ENCODE measurements around the gene NEDD4.
"Not testable (repeated sequence)": the region's sequence is repeated elsewhere in the genome, so short reads cannot be mapped to it uniquely, and the experiment has no call there.

NEDD4 gene

GRCh38 chr15:55969582-55969981 lies 23.8 kb downstream of the NEDD4 start:
- in situ Hi-C loops (cut with MboI; ENCODE audit: low pct_unique_long_range_greater_than_20kb, low sequenced_read_pairs): no loop called here
- DNase-seq: no peak

DNA sequence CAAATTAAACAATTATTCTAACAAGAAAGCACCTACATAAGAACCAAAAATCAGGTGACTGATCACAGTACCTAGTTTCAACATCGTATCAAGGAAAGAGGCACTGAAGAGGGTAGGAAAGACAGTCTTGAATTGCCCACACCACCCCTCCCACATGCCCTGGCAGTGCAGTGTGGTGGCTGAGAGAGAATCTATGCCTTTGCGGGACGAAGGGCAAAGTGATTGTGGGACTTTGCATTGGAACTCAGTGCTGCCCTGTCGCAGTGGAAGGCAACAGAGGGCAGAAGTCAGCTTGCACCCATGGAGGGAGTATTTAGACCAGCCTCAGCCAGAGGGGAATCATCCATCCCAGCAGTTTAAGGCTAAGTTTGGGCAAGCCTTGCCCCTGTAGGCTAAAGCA lies 24.5 kb downstream of the NEDD4 start:
- DNase-seq: no peak
- in situ Hi-C loops (cut with MboI; ENCODE audit: low pct_unique_long_range_greater_than_20kb, low sequenced_read_pairs): no loop called here

DNA sequence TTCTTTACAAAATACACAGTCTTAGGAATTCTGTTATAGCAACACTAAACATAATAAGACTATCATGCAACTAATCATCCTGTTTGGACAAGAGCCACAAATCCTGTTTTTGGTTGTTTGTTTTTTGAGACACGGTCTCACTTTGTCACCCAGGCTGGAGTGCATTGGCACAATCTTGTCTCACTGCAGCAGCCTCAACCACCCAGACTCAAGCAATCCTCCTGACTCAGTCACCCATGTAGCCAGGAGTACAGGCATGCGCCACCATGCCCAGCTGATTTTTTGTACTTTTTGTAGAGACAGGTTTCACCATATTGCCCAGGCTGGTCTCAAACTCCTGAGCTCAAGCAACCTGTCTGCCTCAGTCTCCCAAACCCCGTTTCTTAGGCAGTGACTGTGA lies 28.3 kb downstream of the NEDD4 start:
- in situ Hi-C loops (cut with MboI; ENCODE audit: low pct_unique_long_range_greater_than_20kb, low sequenced_read_pairs): no loop called here
- DNase-seq: no peak

DNA sequence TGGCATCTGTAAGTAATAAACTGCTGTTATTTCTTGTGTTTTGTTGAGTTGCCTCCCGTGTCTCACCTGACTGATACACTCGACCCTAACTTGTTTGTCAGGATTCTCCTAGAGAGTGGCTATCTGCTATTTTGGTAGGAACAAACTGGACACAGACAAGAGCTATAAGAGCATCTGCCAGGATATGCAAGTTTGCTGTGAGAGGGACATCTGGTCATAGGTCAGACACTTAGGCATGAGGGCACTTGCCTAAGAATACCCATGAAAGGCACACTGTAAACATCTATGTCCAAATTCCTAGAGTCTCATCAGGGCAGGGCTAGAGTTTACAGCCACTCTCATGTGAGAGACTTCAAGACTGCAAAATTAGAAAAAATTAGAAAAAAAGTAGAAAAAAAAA lies 32.5 kb downstream of the NEDD4 start:
- in situ Hi-C loops (cut with MboI; ENCODE audit: low pct_unique_long_range_greater_than_20kb, low sequenced_read_pairs): no loop called here
- no peak for DNase-seq

GRCh38 chr15:55959744-55960447 lies 33.5 kb downstream of the NEDD4 start:
- no peak for DNase-seq
- in situ Hi-C loops (cut with MboI; ENCODE audit: low pct_unique_long_range_greater_than_20kb, low sequenced_read_pairs): no loop called here

DNA sequence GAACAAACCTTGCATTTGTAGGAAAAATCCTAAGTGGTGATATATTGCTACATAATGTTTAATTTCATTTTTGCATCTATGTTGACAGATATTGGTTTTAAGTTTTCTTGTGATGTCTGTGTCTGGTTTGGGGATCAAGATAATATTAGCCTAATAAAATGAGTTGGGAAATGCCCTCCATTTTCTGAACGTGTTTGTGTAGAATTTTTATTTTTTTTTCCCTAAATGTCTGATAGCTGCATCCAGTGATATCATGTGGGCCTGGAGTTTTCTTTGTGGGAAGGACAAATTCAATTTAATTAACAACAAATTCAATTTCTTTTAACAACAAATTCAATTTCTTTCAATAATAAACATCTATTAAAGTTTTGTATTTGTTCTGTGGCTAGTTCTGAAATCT lies 35.1 kb downstream of the NEDD4 start:
- in situ Hi-C loops (cut with MboI; ENCODE audit: low pct_unique_long_range_greater_than_20kb, low sequenced_read_pairs): no loop called here
- no peak for DNase-seq

- no peak for DNase-seq
- in situ Hi-C loops (cut with MboI; ENCODE audit: low pct_unique_long_range_greater_than_20kb, low sequenced_read_pairs): no loop called here
Measured at GRCh38 chr15:55954862-55955605, 38.4 kb downstream of the NEDD4 start.

GRCh38 chr15:55952501-55953274 lies 40.7 kb downstream of the NEDD4 start:
- DNase-seq; in situ Hi-C loops (cut with MboI; ENCODE audit: low pct_unique_long_range_greater_than_20kb, low sequenced_read_pairs): not testable (repeated sequence)

DNA sequence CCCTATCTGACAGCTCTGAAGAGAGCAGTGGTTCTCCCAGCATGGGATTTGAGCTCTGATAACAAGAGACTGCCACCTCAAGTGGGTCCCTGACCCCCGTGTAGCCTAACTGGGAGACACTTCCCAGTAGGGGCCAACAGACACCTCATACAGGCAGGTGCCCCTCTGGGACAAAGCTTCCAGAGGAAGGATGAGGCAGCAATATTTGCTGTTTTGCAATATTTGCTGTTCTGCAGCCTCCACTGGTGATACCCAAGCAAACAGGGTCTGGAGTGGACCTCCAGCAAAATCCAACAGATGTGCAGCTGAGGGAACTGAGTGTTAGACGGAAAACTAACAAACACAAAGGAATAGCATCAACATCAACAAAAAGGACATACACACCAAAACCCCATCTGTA lies 48.8 kb downstream of the NEDD4 start:
- in situ Hi-C loops (cut with MboI; ENCODE audit: low pct_unique_long_range_greater_than_20kb, low sequenced_read_pairs); DNase-seq: not testable (repeated sequence)

GRCh38 chr15:55942332-55942731 lies 51.1 kb downstream of the NEDD4 start:
- in situ Hi-C loops (cut with MboI; ENCODE audit: low pct_unique_long_range_greater_than_20kb, low sequenced_read_pairs): no loop called here
- peak; percentile 97 for DNase-seq

- peak; percentile 71 for DNase-seq
- in situ Hi-C loops (cut with MboI; ENCODE audit: low pct_unique_long_range_greater_than_20kb, low sequenced_read_pairs): no loop called here
Measured at GRCh38 chr15:55937040-55937439, 56.4 kb downstream of the NEDD4 start.

DNA sequence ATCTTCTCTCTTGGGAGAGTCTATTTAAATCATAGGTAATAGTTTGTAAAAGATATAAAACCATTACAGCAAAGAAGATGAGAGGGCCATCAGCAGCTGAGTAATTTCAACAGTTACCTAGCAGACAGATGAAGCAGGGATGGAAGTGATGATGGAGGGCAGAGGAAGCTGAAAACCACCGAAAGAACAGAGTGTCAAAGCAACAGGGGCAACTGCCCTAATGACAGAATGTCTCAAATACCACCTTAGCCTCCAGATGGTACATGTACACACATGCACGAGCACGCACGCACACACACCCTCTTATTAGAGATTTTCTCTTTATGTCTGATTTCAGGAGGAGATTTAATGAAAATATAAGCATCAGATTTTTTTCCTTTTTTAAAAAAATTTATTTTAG lies 64.5 kb downstream of the NEDD4 start:
- in situ Hi-C loops (cut with MboI; ENCODE audit: low pct_unique_long_range_greater_than_20kb, low sequenced_read_pairs): no loop called here
- no peak for DNase-seq

GRCh38 chr15:55921744-55922143 lies 71.7 kb downstream of the NEDD4 start:
- DNase-seq: no peak
- in situ Hi-C loops (cut with MboI; ENCODE audit: low pct_unique_long_range_greater_than_20kb, low sequenced_read_pairs): no loop called here

DNA sequence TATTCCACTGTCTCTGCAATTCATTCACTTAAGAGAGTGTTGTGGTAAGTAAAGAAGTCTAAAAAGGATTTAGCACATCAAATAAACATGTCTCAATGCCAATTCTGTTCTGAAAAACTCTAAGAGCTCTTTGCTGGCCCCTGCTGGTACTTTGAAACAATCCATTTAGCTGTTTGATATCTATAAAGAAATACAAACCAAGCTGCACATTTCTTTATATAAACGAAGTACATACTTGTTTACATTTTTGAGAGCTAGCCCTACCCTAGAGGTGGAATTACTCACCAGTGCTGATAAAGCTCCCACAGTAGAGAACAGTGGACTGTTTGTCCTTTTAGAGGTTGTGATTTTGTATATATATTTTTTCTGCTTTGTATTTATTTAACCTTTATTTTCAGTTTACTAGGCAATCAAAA lies 75.5 kb downstream of the NEDD4 start:
- peak; percentile 33 for DNase-seq
- in situ Hi-C loops (cut with MboI; ENCODE audit: low pct_unique_long_range_greater_than_20kb, low sequenced_read_pairs): no loop called here

DNA sequence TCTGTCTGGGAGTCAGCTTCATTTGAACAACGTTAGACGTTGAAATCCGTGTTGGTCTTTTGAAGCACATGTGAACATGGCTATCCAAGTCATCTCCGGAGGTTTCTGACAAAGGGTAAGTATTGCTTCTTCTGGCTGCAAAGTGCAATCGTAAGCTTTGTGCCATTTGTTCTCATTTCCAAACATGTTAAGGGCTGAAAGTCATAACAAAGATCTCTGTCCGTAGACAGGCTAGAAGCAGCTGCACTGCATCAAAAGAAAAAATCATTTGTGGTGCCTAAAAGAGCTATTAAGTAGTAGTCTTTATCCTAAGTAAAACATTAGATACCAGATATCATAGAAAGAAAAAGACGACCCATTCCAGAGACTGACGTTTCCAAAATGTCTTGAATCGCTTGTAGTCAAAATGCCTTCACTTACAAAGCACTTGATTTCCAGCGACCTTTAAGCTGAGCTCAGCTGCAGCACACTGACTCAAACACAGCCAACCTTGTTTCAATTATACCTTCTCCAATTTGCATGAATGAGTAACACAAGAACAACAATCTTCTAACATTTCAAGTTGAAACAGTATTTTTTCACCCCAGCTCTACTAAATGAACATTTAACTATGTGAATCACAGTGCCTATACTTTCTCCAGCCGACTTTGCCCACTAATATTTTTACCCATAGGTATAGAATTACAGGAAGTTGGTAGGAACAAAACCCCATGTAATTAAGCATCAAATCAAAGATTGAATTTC lies 76.6 kb downstream of the NEDD4 start:
- no peak for DNase-seq

DNA sequence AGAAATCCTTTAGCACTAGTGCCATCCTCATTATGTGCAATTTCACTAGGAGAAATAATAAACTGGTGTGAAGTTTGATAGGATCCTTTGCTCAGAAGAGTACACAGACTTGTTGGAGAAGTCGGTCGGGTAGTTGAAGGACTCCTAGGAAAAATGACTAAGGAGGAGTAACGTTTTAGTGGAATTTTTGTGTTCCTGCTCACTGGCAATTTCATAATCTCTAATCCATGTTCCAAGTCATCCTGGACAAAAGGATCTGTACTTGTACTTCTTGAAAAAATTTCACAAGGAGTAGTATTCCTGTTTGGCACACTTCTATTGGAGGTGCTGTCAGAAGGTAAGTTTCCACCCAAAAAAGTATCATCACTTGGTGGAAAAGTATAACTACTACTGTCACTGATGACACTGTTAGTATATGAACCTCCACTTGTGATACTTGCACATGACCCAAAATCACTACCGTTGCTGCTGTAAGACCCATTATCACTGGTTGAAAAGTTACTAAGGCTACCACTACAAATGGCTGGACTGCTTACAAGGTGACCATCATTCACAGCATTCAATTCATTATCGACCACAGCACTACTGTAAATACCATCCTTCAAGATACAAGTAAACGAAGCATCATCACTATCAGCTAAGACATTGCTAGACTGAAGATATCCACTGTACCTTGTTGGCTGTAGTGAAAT lies 77.4 kb downstream of the NEDD4 start:
- in situ Hi-C loops (cut with MboI; ENCODE audit: low pct_unique_long_range_greater_than_20kb, low sequenced_read_pairs): no loop called here
- no peak for DNase-seq

More for the DNA sequence above, 76.6 kb downstream of the NEDD4 start:
- in situ Hi-C loops (cut with MboI; ENCODE audit: low pct_unique_long_range_greater_than_20kb, low sequenced_read_pairs): no loop called here

DNA sequence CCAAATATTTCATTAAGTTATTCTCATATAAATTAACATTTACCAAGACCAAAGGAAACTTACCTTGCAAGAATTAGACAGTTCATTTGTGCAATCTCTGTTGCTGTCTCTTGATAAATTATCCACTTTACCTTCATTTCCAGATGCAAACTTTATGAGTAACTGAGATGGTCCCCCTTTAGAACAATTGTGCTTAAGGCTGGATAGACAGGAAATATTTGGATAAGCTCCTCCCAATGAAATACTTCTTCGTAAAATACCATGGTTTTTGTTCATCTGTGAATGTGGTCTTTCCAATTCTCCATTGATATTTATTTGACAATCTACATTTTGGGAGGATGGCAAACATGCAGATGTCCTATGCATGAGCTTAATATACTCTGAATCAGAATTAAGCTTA lies 78.2 kb downstream of the NEDD4 start:
- no peak for DNase-seq
- in situ Hi-C loops (cut with MboI; ENCODE audit: low pct_unique_long_range_greater_than_20kb, low sequenced_read_pairs): no loop called here

DNA sequence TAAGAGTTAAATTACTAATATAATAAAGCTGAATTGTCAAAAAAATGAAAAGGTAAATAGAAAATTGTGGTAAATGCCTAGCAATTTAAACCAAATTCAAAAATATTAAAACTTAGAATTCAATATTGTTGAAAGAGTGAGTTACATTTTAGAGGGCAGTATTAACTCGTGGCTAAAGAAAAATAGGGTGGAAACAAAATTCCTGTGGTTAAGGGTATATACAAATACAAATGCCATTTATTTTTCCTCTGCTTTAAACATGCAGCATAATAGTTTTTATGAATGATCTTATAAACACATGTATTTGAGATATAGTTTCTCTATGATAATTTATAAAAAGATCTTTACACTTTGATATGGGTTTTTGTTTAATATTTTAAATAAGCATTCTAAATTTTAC lies 79.0 kb downstream of the NEDD4 start:
- no peak for DNase-seq
- in situ Hi-C loops (cut with MboI; ENCODE audit: low pct_unique_long_range_greater_than_20kb, low sequenced_read_pairs): no loop called here

DNA sequence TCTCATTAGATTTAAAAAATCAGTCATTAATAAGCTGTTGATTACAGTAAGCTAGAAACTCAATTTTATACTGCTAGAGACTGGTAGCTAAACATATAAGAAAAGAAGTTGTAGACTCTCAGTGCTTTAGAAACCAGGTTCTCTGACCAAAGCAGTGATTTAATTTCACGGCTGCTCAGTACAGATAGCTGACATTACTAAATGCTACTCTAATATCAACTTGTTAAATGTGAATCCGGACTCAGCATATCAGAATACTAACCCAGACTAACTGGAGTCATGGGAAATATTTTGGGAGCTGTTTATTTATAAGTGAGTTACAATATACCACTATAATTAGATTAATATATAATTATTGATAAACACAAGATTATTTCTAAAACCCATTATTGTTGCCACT lies 80.4 kb downstream of the NEDD4 start:
- in situ Hi-C loops (cut with MboI; ENCODE audit: low pct_unique_long_range_greater_than_20kb, low sequenced_read_pairs): no loop called here
- DNase-seq: no peak
